ENCODE measurements around the gene MAP3K5.

MAP3K5 gene

DNA sequence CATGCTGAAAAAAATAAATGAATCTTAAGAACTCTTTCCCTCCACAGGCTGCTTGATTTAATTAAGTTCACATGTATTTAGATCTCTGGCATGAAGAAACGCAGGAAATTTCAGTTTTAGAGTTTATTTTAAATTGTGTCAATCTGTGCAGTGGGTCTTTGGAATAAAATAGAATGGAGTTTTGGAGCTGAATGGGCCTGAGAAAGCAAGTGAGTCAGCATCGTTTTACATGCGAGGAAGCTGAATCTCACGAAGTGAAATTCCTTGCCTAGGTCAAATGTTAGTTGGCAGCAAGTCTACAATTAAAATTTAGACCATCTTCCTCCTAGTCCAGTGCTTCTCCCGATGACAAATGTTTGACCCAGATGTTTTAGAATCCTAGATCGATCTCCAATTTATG is 264.4 kb downstream of the MAP3K5 start:
- Histone ChIP-seq H3K9me3 (ENCODE audit: insufficient read depth, low read length) (no peaks in the 10 kb centered on the region), H3F3A (ENCODE audit: insufficient read depth) (no peaks in the 10 kb centered on the region), H3K36me3 (ENCODE audit: low read length) (no peaks in the 10 kb centered on the region), H2AFZ (ENCODE audit: low read depth, low read length, severe bottlenecking) (no peak overlapping the region), H3K27ac (ENCODE audit: low read depth, low read length) (no peak overlapping the region), H3K4me2 (ENCODE audit: low read depth, low read length, poor library complexity, severe bottlenecking) (no peak overlapping the region), H3K79me2 (ENCODE audit: insufficient read depth, low read length) (no peaks in the 10 kb centered on the region), H3K9ac (ENCODE audit: low read length) (no peak overlapping the region), H3K27me3 (ENCODE audit: low read length) (no peaks in the 10 kb centered on the region), H4K20me1 (ENCODE audit: low read depth, low read length) (no peaks in the 10 kb centered on the region), H3K9me2 (replicated peaks; ENCODE audit: insufficient read depth, low read length) (no peaks in the 10 kb centered on the region), H3K4me3 (ENCODE audit: insufficient read depth, low read length, poor library complexity, severe bottlenecking) (no peak overlapping the region)
- no peak for TF ChIP-seq EZH2phosphoT487 (conservative IDR thresholded peaks at IDR 0.05; ENCODE audit: low read length)

DNA sequence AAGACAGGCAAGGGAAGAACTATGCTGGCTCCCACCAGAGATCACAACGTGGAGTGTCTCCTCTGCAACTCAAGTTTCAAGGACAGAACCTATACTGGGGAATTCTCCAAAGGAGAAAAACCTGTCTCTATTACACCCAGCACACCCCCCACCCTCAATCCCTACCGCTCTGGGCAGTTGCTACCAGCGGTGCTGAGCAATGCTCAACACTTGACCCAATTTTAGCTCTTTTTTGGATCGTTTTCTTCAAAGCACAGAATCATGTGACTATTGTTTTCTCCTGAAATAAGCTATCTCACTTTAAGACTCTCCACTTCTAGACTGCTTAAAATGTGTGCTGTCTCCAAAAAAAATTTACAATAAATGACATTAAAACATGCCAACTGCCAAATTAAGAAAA is 265.3 kb downstream of the MAP3K5 start:
- Histone ChIP-seq H3K9me3 (ENCODE audit: insufficient read depth, low read length) (no peaks in the 10 kb centered on the region), H3K9ac (ENCODE audit: low read length) (no peak overlapping the region), H3K4me2 (ENCODE audit: low read depth, low read length, poor library complexity, severe bottlenecking) (no peak overlapping the region), H3F3A (ENCODE audit: insufficient read depth) (no peaks in the 10 kb centered on the region), H3K36me3 (ENCODE audit: low read length) (no peaks in the 10 kb centered on the region), H3K79me2 (ENCODE audit: insufficient read depth, low read length) (no peaks in the 10 kb centered on the region), H3K27me3 (ENCODE audit: low read length) (no peaks in the 10 kb centered on the region), H2AFZ (ENCODE audit: low read depth, low read length, severe bottlenecking) (no peak overlapping the region), H3K27ac (ENCODE audit: low read depth, low read length) (no peak overlapping the region), H3K4me3 (ENCODE audit: insufficient read depth, low read length, poor library complexity, severe bottlenecking) (no peak overlapping the region), H4K20me1 (ENCODE audit: low read depth, low read length) (no peaks in the 10 kb centered on the region), H3K9me2 (replicated peaks; ENCODE audit: insufficient read depth, low read length) (no peaks in the 10 kb centered on the region)
- TF ChIP-seq EZH2phosphoT487 (conservative IDR thresholded peaks at IDR 0.05; ENCODE audit: low read length) = no peak
- TF ChIP-seq, protein P1, sequence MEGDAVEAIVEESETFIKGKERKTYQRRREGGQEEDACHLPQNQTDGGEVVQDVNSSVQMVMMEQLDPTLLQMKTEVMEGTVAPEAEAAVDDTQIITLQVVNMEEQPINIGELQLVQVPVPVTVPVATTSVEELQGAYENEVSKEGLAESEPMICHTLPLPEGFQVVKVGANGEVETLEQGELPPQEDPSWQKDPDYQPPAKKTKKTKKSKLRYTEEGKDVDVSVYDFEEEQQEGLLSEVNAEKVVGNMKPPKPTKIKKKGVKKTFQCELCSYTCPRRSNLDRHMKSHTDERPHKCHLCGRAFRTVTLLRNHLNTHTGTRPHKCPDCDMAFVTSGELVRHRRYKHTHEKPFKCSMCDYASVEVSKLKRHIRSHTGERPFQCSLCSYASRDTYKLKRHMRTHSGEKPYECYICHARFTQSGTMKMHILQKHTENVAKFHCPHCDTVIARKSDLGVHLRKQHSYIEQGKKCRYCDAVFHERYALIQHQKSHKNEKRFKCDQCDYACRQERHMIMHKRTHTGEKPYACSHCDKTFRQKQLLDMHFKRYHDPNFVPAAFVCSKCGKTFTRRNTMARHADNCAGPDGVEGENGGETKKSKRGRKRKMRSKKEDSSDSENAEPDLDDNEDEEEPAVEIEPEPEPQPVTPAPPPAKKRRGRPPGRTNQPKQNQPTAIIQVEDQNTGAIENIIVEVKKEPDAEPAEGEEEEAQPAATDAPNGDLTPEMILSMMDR (IDR thresholded peaks at IDR 0.05; ENCODE audit: insufficient read depth, low read length, poor library complexity, severe bottlenecking) = no peak

DNA sequence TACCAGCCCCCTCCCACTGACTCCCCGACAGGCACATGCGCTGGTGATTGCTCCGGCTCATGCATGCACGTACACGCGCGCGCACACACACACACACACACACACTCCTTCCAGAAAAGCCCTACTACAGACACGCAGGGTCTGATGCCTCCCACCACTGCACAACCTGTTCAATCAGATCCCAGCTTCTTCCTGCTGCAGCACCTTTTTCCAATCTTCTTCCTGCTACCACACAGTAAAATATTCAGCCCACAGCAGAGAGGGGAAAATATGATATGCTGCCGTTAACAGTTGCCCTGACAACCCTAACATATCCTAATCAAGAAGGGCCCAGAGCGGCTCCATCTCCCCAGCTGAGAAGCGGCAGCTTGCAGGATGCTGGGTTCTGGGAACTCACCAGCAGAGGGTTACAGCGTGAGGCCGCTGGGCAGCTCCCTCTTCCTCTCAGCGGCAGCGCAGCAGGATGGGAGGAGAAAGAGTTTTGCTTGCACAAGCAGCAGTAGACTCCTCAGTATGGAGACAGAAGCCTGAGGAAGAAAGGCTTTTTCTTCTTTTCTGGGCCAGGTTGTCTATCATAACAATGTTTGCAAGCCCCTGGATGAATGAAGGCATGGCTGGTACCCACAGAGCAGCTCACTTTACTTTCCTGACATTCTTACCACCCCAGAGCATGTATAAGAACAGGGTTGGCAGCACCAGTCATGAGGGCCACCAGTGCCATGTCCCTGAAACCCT is 265.9 kb downstream of the MAP3K5 start:
- H2AFZ ChIP-seq (ENCODE audit: low read depth, low read length, severe bottlenecking) = no peak overlapping the region

More for the DNA sequence above, 265.9 kb downstream of the MAP3K5 start:
- Histone ChIP-seq H3K79me2 (ENCODE audit: insufficient read depth, low read length) (no peaks in the 10 kb centered on the region), H3K36me3 (ENCODE audit: low read length) (no peaks in the 10 kb centered on the region), H3K9me3 (ENCODE audit: insufficient read depth, low read length) (no peaks in the 10 kb centered on the region), H3K4me3 (ENCODE audit: insufficient read depth, low read length, poor library complexity, severe bottlenecking) (no peak overlapping the region), H3K27ac (ENCODE audit: low read depth, low read length) (no peak overlapping the region), H3K4me2 (ENCODE audit: low read depth, low read length, poor library complexity, severe bottlenecking) (no peak overlapping the region), H3K9me2 (replicated peaks; ENCODE audit: insufficient read depth, low read length) (no peaks in the 10 kb centered on the region), H3K9ac (ENCODE audit: low read length) (no peak overlapping the region), H3F3A (ENCODE audit: insufficient read depth) (no peaks in the 10 kb centered on the region), H4K20me1 (ENCODE audit: low read depth, low read length) (no peaks in the 10 kb centered on the region), H3K27me3 (ENCODE audit: low read length) (no peaks in the 10 kb centered on the region)
- no peak for TF ChIP-seq EZH2phosphoT487 (conservative IDR thresholded peaks at IDR 0.05; ENCODE audit: low read length)
- TF ChIP-seq, protein P1 (IDR thresholded peaks at IDR 0.05; ENCODE audit: insufficient read depth, low read length, poor library complexity, severe bottlenecking) = no peak
